ENCODE data around the gene SCAPER. TPM values are rescaled to one million over a fixed set of nuclear protein-coding genes. Genes with fewer than 3 reads are reported as not detected.
A peak's percentile ranks its signal among the peaks of the same experiment; 100 is the strongest.
"Not testable (repeated sequence)": the region's sequence is repeated elsewhere in the genome, so short reads cannot be mapped to it uniquely, and the experiment has no call there.

The SCAPER gene
- total RNA-seq, 1 experiment from 2014 or later: 8.3 TPM

DNA sequence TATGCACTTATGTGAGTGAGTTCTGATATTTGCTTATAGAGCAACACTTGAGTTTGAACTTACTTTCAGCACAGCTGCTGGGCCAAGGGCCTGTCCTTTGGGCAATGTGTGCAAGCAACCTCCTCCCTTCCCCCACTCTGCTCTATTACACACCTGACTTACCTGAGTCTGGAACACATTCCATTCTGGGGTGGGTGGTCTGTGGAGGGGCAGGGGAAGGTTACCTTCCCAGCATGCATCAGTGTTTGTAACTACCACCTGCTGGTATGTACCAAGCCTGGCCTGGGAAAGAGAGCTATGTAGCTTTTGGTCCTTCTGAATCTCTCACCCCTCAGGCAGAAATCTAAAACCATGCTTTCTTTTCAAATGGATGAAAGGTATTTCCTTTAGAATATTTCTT lies 465.6 kb downstream of the SCAPER start:
- no peaks in the 10 kb centered on the region for H3K27me3 ChIP-seq (ENCODE audit: control insufficient read depth, insufficient read depth, low read length)
- DNase-seq: peak; percentile 44
- no peak overlapping the region for H3K4me3 ChIP-seq (ENCODE audit: insufficient read depth, low read depth, low read length)
- no peaks in the 10 kb centered on the region for H3K36me3 ChIP-seq (replicated peaks; ENCODE audit: control insufficient read depth, insufficient read depth, low read length)

DNA sequence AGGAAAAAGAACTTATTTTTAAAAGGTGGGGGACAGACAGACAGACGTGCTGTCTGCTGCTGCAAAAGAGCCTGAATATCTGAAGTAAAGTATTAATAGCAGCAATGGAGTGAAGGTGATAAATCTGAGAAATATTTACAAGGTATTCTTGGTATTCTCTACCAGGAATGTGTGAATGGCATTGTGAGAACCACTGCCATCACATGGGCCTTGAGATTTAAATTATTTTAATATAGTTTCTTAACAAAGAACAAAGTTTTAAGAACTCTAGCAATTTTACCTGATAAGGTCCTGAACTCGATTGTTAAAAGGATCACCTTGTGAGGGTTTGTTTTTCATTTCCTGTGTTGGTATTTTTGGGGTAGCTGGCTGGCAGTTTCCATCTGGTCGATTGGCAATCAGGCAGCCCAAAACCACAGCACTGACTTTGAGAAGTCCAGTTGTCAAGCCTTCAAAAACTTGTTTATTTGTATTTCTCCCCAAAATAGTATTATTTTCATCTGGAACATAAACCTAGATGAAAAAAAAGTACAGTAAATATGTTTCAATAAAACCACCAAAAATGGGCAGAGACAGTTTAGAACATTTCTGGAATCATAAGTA lies 471.2 kb downstream of the SCAPER start:
- DNase-seq: no peak
- Histone ChIP-seq H3K27me3 (ENCODE audit: control insufficient read depth, insufficient read depth, low read length) (no peaks in the 10 kb centered on the region), H3K36me3 (replicated peaks; ENCODE audit: control insufficient read depth, insufficient read depth, low read length) (no peaks in the 10 kb centered on the region), H3K4me3 (ENCODE audit: insufficient read depth, low read depth, low read length) (no peak overlapping the region)

DNA sequence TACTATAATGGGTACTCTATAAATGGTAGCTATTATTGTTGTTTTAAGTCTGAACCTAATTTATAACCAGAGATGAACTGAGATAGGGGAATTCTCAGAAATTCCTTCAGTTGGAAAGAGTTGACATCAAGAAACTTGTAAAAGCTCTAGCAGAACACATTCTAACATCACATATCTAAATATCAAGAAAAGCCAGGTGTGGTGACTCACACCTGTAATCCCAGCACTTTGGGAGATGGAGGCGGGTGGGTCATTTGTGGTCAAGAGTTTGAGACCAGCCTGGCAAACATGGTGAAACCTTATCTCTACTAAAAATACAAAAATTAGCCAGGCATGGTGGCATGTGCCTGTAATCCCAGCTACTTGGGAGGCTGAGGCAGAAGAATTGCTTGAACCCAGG lies 472.1 kb downstream of the SCAPER start:
- DNase-seq; H3K27me3 ChIP-seq (ENCODE audit: control insufficient read depth, insufficient read depth, low read length); H3K36me3 ChIP-seq (replicated peaks; ENCODE audit: control insufficient read depth, insufficient read depth, low read length); H3K4me3 ChIP-seq (ENCODE audit: insufficient read depth, low read depth, low read length): not testable (repeated sequence)

DNA sequence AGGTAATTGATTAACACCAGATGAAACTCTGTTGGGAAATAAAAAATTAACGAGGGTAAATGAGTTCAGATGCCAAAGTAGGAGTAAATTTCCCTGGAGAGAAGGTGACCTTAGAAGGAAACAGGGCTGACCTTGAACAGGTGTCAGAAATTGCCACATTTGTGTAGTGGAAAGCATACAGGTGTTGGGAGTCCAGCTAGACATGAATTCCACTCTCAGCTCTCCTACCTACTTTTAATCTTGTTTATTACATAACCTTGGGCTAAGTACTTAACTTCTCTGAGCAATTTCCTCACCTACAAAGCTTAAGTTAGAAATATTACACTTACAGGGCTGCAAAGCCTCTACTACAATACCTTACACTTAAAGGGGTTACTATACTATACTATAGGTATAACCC lies 472.5 kb downstream of the SCAPER start:
- Histone ChIP-seq H3K4me3 (ENCODE audit: insufficient read depth, low read depth, low read length) (no peak overlapping the region), H3K27me3 (ENCODE audit: control insufficient read depth, insufficient read depth, low read length) (no peaks in the 10 kb centered on the region), H3K36me3 (replicated peaks; ENCODE audit: control insufficient read depth, insufficient read depth, low read length) (no peaks in the 10 kb centered on the region)
- DNase-seq: no peak

DNA sequence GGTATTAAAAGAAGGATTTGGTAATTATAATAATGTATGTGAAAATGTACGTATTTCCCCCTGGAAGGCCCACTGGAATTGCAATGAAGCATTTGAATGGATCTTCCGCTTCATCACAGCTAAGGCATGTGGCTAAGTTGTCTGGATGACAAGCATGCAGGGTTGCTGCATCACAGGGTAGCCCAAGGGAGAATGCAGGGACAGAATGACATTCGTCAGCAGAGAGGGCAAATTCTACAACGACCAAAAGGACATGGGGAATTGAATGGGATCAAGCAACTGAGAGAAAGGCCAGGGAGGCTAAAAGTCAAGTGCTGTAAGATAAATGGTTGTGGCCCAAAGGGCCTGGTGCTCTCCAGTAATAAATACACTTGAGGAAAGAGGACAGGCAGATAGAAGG lies 473.2 kb downstream of the SCAPER start:
- Histone ChIP-seq H3K36me3 (replicated peaks; ENCODE audit: control insufficient read depth, insufficient read depth, low read length) (no peaks in the 10 kb centered on the region), H3K4me3 (ENCODE audit: insufficient read depth, low read depth, low read length) (no peak overlapping the region), H3K27me3 (ENCODE audit: control insufficient read depth, insufficient read depth, low read length) (no peaks in the 10 kb centered on the region)
- peak; percentile 7 for DNase-seq

DNA sequence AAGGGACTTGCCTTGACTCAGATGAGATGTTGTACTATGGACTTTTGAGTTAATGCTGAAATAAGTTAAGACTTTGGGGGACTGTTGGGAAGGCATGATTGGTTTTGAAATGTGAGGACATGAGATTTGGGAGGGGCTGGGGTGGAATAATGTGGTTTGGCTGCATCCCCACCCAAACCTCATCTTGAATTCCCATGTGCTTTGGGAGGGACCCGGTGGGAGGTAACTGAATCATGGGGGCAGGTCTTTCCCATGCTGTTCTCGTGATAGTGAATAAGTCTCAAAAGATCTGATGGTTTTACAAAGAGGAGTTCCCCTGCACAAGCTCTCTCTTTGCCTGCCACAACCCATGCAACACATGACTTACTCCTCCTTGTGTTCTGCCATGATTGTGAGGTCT lies 474.4 kb downstream of the SCAPER start:
- not testable (repeated sequence) for DNase-seq; H3K27me3 ChIP-seq (ENCODE audit: control insufficient read depth, insufficient read depth, low read length); H3K36me3 ChIP-seq (replicated peaks; ENCODE audit: control insufficient read depth, insufficient read depth, low read length); H3K4me3 ChIP-seq (ENCODE audit: insufficient read depth, low read depth, low read length)

DNA sequence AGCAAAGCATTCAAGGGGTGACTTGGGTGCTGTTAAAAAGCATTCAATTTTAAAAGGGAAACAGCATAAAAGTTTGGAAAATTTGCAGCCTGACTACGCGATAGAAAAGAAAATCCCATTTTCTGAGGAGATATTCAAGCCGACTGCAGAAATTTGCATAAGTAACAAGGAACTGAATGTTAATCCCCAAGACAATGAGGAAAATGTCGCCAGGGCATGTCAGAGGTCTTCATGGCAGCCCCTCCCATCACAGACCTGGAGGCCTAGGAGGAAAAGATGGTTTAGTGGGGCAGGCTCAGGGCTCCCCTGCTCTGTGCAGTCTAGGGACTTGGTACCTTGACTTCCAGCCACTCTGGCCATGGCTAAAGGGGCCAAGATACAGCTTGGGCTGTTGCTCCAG lies 475.5 kb downstream of the SCAPER start:
- no peaks in the 10 kb centered on the region for H3K36me3 ChIP-seq (replicated peaks; ENCODE audit: control insufficient read depth, insufficient read depth, low read length)
- no peak overlapping the region for H3K4me3 ChIP-seq (ENCODE audit: insufficient read depth, low read depth, low read length)
- no peaks in the 10 kb centered on the region for H3K27me3 ChIP-seq (ENCODE audit: control insufficient read depth, insufficient read depth, low read length)
- no peak for DNase-seq

DNA sequence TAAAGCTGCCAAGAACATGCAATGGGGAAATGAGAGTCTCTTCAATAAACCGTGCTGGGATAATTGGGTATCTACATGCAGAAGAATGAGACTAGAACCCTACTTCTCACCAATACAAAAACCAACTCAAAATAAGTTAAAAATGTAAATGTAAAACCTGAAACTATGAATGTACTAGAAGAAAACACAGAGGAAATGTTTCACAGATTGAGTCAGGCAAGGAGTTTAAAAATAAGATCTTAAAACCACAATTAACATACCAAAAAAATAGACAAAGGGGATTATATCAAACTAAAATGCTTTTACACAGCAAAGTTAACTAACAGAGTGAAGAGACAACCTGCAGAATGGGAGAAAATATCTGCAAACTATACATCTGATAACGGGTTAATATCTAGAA lies 478.2 kb downstream of the SCAPER start:
- no peaks in the 10 kb centered on the region for H3K27me3 ChIP-seq (ENCODE audit: control insufficient read depth, insufficient read depth, low read length)
- H3K36me3 ChIP-seq (replicated peaks; ENCODE audit: control insufficient read depth, insufficient read depth, low read length): no peaks in the 10 kb centered on the region
- no peak overlapping the region for H3K4me3 ChIP-seq (ENCODE audit: insufficient read depth, low read depth, low read length)

DNA sequence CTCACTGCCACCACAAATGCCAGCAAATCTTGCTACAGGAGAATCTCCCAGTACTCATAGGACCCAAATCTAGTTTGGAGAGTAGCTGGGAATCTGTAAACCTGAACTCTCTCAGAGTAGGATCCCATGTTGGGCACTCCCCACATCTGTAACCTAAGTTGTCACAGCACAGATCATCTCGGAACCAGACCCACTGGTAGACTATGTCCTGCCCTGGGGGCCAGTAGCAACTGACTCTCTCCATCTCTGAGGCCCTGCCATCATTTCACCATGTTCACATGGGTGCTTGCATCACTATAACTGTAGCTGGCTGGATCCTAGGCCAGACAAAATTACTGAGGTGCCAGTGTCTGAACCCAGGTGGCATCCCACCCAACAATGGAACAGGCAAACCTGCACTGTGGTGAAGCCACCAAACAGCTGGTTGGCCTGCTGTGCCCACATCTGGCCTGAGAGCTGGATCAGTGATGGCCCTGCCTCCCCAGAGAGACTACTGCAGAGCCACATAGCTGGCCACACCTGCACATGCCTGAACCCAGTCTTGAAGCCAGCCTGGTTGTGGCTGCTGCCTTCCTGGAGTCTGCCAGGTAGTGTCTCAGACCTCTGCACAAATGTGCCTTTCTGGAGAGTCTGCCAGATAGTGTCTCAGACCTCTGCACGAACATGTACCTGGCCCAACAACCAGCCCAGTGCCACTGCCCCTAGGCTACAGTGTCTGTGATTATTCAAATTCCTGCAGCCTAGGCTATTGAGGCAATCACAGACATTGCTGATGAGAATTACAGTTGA lies 486.6 kb downstream of the SCAPER start:
- Histone ChIP-seq H3K27me3 (ENCODE audit: control insufficient read depth, insufficient read depth, low read length) (no peaks in the 10 kb centered on the region), H3K4me3 (ENCODE audit: insufficient read depth, low read depth, low read length) (no peak overlapping the region), H3K36me3 (replicated peaks; ENCODE audit: control insufficient read depth, insufficient read depth, low read length) (no peaks in the 10 kb centered on the region)
- DNase-seq: no peak

More for the DNA sequence above, 478.2 kb downstream of the SCAPER start:
- DNase-seq: no peak

DNA sequence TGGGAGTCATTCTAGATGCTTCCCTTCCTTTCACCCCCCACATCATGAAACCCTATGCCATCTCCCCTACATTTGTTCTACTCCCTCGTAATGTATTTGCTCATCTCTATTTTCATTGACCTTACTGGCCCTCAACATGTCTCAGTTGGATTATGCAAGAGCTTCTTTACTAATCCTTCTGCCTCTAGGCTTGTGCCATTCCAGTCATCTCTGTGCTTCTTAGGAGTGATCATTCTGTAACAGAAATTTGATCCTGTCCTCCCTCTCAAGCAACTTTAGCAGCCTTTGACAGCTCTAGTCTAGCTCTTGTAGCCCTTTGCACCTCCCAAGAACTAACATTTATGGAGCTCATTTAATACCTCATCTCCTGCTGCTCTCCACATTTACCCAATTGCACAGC lies 503.9 kb downstream of the SCAPER start:
- H3K27me3 ChIP-seq (ENCODE audit: control insufficient read depth, insufficient read depth, low read length): no peaks in the 10 kb centered on the region
- H3K36me3 ChIP-seq (replicated peaks; ENCODE audit: control insufficient read depth, insufficient read depth, low read length): no peaks in the 10 kb centered on the region
- no peak for DNase-seq
- no peak overlapping the region for H3K4me3 ChIP-seq (ENCODE audit: insufficient read depth, low read depth, low read length)

DNA sequence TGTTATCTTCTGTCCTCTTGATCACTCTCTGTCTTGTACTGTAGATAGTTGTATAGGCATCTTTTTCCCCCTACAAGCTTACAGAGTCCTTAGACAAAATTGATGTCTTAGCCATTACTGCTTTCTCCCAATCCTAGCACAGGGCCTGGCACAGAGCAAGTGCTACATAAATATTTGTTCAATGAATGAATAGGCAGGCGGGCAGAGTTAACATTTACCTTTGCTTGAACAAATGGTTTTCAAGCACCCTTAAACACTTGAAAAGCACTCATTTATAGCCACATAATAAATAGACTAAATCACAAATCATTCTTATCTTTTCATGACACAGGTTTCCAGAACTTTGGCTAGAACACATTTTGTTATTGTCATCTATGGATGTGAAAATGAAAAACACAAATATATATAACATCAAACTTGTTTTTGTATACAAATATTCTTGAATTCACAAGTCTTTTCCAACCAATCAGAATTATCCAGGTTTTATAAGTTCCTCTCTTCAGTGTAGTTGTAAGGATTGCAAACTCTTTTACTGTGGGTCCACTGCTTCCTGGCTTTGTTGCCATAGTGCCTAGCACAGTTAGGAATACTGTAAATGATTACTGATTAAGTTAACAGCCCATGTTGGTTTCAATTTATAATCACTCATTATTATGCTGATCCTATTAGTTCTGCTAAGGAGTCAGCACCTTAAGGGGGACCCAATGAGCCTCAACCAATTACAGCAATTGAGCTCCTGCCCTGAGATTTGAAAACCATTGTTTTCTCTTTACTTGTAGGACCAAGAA lies 506.6 kb downstream of the SCAPER start:
- Histone ChIP-seq H3K36me3 (replicated peaks; ENCODE audit: control insufficient read depth, insufficient read depth, low read length) (no peaks in the 10 kb centered on the region), H3K4me3 (ENCODE audit: insufficient read depth, low read depth, low read length) (no peak overlapping the region), H3K27me3 (ENCODE audit: control insufficient read depth, insufficient read depth, low read length) (no peaks in the 10 kb centered on the region)
- no peak for DNase-seq

DNA sequence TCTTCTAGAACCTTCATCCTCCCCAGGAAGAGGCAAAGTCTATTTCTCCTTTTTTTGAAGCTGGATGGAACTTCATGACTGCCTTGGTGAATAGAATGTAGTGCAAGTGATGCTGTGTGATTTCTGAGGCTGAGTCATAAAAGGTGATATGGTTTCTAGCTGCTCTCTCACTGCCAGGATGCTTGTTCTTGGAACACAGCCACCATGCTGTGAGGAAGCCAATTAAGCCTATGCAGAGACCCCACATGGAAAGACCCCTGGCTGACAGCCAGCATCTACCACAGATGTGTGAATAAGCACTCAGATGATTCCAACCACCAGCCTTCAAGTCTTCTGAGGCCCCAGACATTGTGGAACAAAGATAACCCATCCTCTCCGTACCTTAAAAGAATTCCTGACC lies 511.5 kb downstream of the SCAPER start:
- no peak for DNase-seq
- H3K4me3 ChIP-seq (ENCODE audit: insufficient read depth, low read depth, low read length): no peak overlapping the region
- no peaks in the 10 kb centered on the region for H3K36me3 ChIP-seq (replicated peaks; ENCODE audit: control insufficient read depth, insufficient read depth, low read length)
- H3K27me3 ChIP-seq (ENCODE audit: control insufficient read depth, insufficient read depth, low read length): no peaks in the 10 kb centered on the region

DNA sequence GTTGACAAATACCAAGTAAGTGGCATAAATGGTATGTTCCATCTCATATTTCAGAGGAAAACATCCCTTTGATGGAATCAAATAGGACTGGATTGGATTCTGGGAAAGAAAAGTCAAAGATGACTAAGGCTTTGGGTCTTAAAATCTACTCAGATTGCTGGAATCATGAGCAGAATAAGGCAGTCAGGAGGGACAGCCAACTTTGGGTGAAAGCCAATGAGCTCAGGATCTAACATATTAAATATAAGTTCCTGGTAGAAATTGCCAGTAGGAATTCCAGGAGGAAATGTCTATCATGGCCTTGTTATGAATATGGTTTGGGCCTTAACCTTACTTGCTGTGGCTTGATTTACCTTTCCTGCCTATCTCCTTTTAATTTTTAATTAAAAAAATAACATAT lies 513.3 kb downstream of the SCAPER start:
- H3K4me3 ChIP-seq (ENCODE audit: insufficient read depth, low read depth, low read length): no peak overlapping the region
- no peaks in the 10 kb centered on the region for H3K36me3 ChIP-seq (replicated peaks; ENCODE audit: control insufficient read depth, insufficient read depth, low read length)
- DNase-seq: no peak

DNA sequence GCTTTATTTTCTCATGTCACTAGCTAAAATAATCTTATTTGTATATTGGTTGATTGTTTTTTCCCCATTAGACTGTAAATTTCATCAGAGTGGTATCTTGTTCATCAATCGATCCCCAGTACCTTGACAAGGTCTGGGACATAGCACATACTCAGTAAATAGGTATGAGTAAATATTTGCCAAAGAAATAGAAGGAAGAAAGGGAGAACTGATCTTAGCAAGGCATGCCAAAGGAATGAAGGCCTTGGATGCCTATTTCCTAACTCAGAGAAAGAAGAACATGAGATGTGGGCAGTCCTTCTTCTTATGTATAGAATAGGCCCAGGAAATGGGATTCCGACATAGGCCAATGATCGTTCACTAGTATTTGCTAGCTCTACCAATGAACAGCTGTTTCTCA lies 513.8 kb downstream of the SCAPER start:
- DNase-seq: no peak
- Histone ChIP-seq H3K27me3 (ENCODE audit: control insufficient read depth, insufficient read depth, low read length) (no peaks in the 10 kb centered on the region), H3K36me3 (replicated peaks; ENCODE audit: control insufficient read depth, insufficient read depth, low read length) (no peaks in the 10 kb centered on the region), H3K4me3 (ENCODE audit: insufficient read depth, low read depth, low read length) (no peak overlapping the region)

More for the DNA sequence above, 513.3 kb downstream of the SCAPER start:
- H3K27me3 ChIP-seq (ENCODE audit: control insufficient read depth, insufficient read depth, low read length): no peaks in the 10 kb centered on the region

DNA sequence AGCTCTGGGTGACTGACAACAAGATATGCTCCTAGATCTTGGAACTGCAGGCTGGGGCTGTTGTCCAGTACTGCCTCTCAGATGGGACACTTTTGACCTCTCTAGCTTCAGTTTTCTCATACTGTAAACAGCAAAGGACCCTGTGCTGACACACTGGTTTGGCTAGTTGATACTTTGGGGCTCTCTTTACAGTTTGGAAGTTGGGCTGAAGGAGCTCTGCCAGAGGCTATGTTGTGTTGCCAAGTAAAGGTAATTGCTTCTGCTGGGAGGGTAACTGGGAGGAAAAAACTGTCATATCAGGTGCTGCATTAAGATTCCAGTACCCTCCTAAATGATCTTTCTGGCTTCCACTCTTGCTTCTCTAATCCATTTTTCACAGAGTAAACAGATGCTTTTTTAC lies 514.6 kb downstream of the SCAPER start:
- H3K4me3 ChIP-seq (ENCODE audit: insufficient read depth, low read depth, low read length): no peak overlapping the region
- no peak for DNase-seq
- no peaks in the 10 kb centered on the region for H3K36me3 ChIP-seq (replicated peaks; ENCODE audit: control insufficient read depth, insufficient read depth, low read length)
- no peaks in the 10 kb centered on the region for H3K27me3 ChIP-seq (ENCODE audit: control insufficient read depth, insufficient read depth, low read length)
